ENCODE results near the gene GATA5. TPM values are rescaled to one million over a fixed set of nuclear protein-coding genes. Genes with fewer than 3 reads are reported as not detected.

GATA5 gene
- total RNA-seq, 1 donor from 2014 or later, result 4.1 TPM

- no peak for DNase-seq (ENCODE audit: low spot score)
These were observed 12.0 kb upstream of the GATA5 start for GRCh38 chr20:62487561-62488354.

GRCh38 chr20:62487118-62487517, 11.3 kb upstream of the GATA5 start:
- no peak for DNase-seq (ENCODE audit: low spot score)

GRCh38 chr20:62486484-62486883, 10.7 kb upstream of the GATA5 start:
- DNase-seq (ENCODE audit: low spot score), result no peak

- no peak for DNase-seq (ENCODE audit: low spot score)
These were observed 9.9 kb upstream of the GATA5 start for GRCh38 chr20:62485701-62486089.

- DNase-seq (ENCODE audit: low spot score), result peak; percentile 65
These were observed 9.4 kb upstream of the GATA5 start for GRCh38 chr20:62485062-62485700.

GRCh38 chr20:62484478-62484877, 8.7 kb upstream of the GATA5 start:
- DNase-seq (ENCODE audit: low spot score), result no peak

- DNase-seq (ENCODE audit: low spot score), result no peak
These were observed 8.0 kb upstream of the GATA5 start for GRCh38 chr20:62483613-62484458.

- DNase-seq (ENCODE audit: low spot score), result no peak
These were observed 7.2 kb upstream of the GATA5 start for GRCh38 chr20:62482974-62483373.

GRCh38 chr20:62482146-62482809, 6.5 kb upstream of the GATA5 start:
- DNase-seq (ENCODE audit: low spot score), result peak; percentile 66

- DNase-seq (ENCODE audit: low spot score), result no peak
These were observed 5.8 kb upstream of the GATA5 start for GRCh38 chr20:62481425-62482145.

- DNase-seq (ENCODE audit: low spot score), result no peak
These were observed 4.5 kb upstream of the GATA5 start for GRCh38 chr20:62480318-62480717.

- DNase-seq (ENCODE audit: low spot score), result no peak
These were observed 3.9 kb upstream of the GATA5 start for GRCh38 chr20:62479656-62480055.

- no peak for DNase-seq (ENCODE audit: low spot score)
These were observed 3.4 kb upstream of the GATA5 start for GRCh38 chr20:62479156-62479555.

- no peak for DNase-seq (ENCODE audit: low spot score)
These were observed 2.1 kb upstream of the GATA5 start for GRCh38 chr20:62477669-62478455.

- no peak for DNase-seq (ENCODE audit: low spot score)
These were observed 452 bp upstream of the GATA5 start for GRCh38 chr20:62476056-62476838.

- no peak for DNase-seq (ENCODE audit: low spot score)
These were observed 596 bp downstream of the GATA5 start for GRCh38 chr20:62475027-62475771.

- no peak for DNase-seq (ENCODE audit: low spot score)
These were observed 1.2 kb downstream of the GATA5 start for GRCh38 chr20:62474604-62475026.

GRCh38 chr20:62473717-62474603, 1.8 kb downstream of the GATA5 start:
- DNase-seq (ENCODE audit: low spot score), result no peak

Measured in ureter (tissue), 1 donor.